Breast epithelium (tissue), 3 donors: Measurements from ENCODE around the gene CATSPERZ.

Source experiments
- CTCF ChIP-seq, 3 donors: fragments of 450-650 bp; IDR thresholded peaks; one replicate each; pipeline ENCODE4 v1.5.1; 2016 to 2017; ENCODE audit warnings: antibody characterized with exemption in 3 of 3, mild to moderate bottlenecking in 3 of 3, moderate library complexity in 3 of 3
- POLR2A ChIP-seq: fragments of 450-650 bp; IDR thresholded peaks from one replicate; pipeline ENCODE4 v1.6.1; 2016; ENCODE audit warnings: antibody characterized with exemption, mild to moderate bottlenecking, moderate library complexity

- no peak for TF ChIP-seq POLR2A
- no peak for TF ChIP-seq CTCF (IDR thresholded peaks at IDR 0.05)
Measured at GRCh38 chr11:64292460-64293254, 7.5 kb upstream of the CATSPERZ start.
